Measurements from ENCODE around the gene RINL. TPM values are rescaled to one million over a fixed set of nuclear protein-coding genes. Genes with fewer than 3 reads are reported as not detected.

Gene RINL
- total RNA-seq, 1 experiment from 2014 or later = 1.3 TPM

DNA sequence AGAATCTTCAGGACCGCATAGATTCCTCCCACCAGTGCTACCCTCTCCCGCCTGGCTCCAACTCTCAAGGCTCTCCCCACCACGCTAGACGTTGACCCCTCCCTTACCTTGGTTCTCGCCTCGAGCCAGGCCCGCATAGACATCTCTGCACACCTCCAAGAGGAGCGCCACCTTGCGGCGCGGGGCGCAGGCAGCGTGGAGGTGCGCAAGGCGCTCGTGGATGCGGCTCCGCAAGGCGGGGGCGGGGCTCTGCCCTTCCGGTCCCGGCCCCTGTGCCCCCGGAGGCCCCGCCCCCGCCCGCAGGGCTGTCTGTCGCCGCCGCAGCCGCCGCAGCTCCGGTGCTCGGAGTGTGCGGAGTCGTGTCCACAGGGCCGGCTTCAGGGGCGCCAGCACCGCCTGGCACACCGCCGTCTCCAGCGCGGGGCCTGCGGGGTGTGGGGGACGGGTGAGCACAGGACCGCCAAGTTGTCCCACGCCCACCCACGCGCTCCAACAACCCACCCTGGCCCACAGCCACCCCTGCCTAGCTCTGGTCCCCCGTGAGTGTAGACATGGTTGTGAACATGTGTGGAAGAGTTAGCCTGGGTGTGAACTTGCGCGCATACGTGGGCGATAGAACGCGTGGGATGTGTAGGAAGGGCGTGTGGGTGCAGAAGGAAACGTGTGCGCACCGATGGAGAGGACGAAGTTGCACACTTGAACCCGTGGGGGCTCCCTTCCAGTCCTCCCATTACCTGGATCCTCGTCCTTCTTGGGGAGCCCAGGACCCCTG lies 8.1 kb downstream of the RINL start:
- H3K9me3 ChIP-seq (ENCODE audit: control insufficient read depth, insufficient read depth, low read depth, low read length) = no peaks in the 10 kb centered on the region
- no TSS peak for BruUV-seq (replicated peaks)
- CTCF ChIA-PET = interaction anchor here (0.5 to 0.8 kb wide), 2 partner anchors 13 to 16 kb away, joined by 3 read pairs; no protein-coding TSS in a partner anchor
- no peak overlapping the region for H3K4me3 ChIP-seq (ENCODE audit: low read depth in 2 of 2, low read length in 2 of 2)
- in situ Hi-C loops (cut with HindIII; ENCODE audit: low pct_unique_long_range_greater_than_20kb, low sequenced_read_pairs) = no loop called here
- ATAC-seq = peak; percentile 44
- H3K4me1 ChIP-seq (ENCODE audit: control insufficient read depth, insufficient read depth, low read length) = no peaks in the 10 kb centered on the region
- POLR2A ChIA-PET = no interaction called here
- H3K27ac ChIP-seq (ENCODE audit: low read length) = no peak overlapping the region
- TF ChIP-seq POLR2AphosphoS5 (IDR thresholded peaks at IDR 0.05; ENCODE audit: low read depth, low read length) (no peak), SIN3A (IDR thresholded peaks at IDR 0.05; ENCODE audit: borderline replicate concordance, insufficient read depth, low read depth, low read length) (no peak)
- TF ChIP-seq, protein P1, sequence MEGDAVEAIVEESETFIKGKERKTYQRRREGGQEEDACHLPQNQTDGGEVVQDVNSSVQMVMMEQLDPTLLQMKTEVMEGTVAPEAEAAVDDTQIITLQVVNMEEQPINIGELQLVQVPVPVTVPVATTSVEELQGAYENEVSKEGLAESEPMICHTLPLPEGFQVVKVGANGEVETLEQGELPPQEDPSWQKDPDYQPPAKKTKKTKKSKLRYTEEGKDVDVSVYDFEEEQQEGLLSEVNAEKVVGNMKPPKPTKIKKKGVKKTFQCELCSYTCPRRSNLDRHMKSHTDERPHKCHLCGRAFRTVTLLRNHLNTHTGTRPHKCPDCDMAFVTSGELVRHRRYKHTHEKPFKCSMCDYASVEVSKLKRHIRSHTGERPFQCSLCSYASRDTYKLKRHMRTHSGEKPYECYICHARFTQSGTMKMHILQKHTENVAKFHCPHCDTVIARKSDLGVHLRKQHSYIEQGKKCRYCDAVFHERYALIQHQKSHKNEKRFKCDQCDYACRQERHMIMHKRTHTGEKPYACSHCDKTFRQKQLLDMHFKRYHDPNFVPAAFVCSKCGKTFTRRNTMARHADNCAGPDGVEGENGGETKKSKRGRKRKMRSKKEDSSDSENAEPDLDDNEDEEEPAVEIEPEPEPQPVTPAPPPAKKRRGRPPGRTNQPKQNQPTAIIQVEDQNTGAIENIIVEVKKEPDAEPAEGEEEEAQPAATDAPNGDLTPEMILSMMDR (IDR thresholded peaks at IDR 0.05) = no peak
- TF ChIP-seq, protein P2, sequence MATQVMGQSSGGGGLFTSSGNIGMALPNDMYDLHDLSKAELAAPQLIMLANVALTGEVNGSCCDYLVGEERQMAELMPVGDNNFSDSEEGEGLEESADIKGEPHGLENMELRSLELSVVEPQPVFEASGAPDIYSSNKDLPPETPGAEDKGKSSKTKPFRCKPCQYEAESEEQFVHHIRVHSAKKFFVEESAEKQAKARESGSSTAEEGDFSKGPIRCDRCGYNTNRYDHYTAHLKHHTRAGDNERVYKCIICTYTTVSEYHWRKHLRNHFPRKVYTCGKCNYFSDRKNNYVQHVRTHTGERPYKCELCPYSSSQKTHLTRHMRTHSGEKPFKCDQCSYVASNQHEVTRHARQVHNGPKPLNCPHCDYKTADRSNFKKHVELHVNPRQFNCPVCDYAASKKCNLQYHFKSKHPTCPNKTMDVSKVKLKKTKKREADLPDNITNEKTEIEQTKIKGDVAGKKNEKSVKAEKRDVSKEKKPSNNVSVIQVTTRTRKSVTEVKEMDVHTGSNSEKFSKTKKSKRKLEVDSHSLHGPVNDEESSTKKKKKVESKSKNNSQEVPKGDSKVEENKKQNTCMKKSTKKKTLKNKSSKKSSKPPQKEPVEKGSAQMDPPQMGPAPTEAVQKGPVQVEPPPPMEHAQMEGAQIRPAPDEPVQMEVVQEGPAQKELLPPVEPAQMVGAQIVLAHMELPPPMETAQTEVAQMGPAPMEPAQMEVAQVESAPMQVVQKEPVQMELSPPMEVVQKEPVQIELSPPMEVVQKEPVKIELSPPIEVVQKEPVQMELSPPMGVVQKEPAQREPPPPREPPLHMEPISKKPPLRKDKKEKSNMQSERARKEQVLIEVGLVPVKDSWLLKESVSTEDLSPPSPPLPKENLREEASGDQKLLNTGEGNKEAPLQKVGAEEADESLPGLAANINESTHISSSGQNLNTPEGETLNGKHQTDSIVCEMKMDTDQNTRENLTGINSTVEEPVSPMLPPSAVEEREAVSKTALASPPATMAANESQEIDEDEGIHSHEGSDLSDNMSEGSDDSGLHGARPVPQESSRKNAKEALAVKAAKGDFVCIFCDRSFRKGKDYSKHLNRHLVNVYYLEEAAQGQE (IDR thresholded peaks at IDR 0.05; ENCODE audit: insufficient read depth in 1 of 2, low read depth in 2 of 2, low read length in 1 of 2) = no peak
- intact Hi-C loops (cut with micrococcal nuclease; ENCODE audit: unreplicated experiment) = no loop called here
- DNase-seq (ENCODE audit: low read depth, low spot score) = no peak
- no peaks in the 10 kb centered on the region for H3K36me3 ChIP-seq (ENCODE audit: control insufficient read depth, insufficient read depth, low read length)
- no peaks in the 10 kb centered on the region for H3K27me3 ChIP-seq (ENCODE audit: control insufficient read depth, insufficient read depth, low read length)

DNA sequence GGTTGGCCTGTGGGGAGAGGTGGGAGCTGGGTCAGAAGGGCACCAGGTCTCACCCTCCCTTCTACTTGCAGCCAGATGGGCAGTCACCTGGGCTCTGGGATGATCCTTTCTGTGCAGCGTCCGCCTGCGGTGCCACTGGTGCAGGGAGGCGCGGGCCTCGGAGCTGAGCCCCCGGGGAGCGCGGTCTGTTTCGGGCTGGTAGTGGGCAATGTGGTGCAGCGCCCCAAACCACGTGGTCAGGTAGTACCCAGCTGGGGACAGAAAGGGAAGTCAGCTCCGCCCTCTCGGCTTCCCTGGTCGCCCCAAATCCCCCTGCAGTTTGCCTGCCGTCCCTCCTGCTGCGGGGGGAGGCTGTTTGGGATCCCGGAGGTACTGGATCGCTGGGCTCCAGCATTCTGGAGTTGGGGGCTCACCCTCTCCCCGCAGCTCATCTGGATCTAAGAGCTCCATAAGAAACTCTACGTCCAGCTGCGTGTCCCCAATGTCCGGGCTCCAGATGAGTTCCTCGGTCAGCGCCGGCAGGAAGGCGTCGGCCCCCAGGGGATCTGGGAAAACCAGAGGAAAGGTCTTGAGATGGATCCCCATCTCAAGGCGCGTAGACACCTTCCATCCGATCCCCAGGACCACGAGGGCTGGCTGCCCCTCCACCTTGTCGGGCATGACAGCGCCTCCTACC lies 8.8 kb downstream of the RINL start:
- Histone ChIP-seq H3K27me3 (ENCODE audit: control insufficient read depth, insufficient read depth, low read length) (no peaks in the 10 kb centered on the region), H3K4me1 (ENCODE audit: control insufficient read depth, insufficient read depth, low read length) (0 out of 2 replicates have a peak, but pooled peaks cover 4% of the 10 kb centered on the region), H3K36me3 (ENCODE audit: control insufficient read depth, insufficient read depth, low read length) (no peaks in the 10 kb centered on the region), H3K4me3 (ENCODE audit: low read depth in 2 of 2, low read length in 2 of 2) (no peak overlapping the region), H3K27ac (ENCODE audit: low read length) (no peak overlapping the region), H3K9me3 (ENCODE audit: control insufficient read depth, insufficient read depth, low read depth, low read length) (no peaks in the 10 kb centered on the region)
- ATAC-seq = no peak
- DNase-seq (ENCODE audit: low read depth, low spot score) = no peak
- POLR2A ChIA-PET = interaction anchor here (0.7 to 1.0 kb wide), 2 partner anchors 16 to 1311 kb away, joined by 7 to 8 read pairs; no protein-coding TSS in a partner anchor
- CTCF ChIA-PET = no interaction called here
- TF ChIP-seq TCF7L2 (IDR thresholded peaks at IDR 0.05; ENCODE audit: low read depth, low read length) = no peak
- TF ChIP-seq, protein P2 (IDR thresholded peaks at IDR 0.05; ENCODE audit: insufficient read depth in 1 of 2, low read depth in 2 of 2, low read length in 1 of 2) = 0 out of 4 replicates have a peak, but pooled peaks of 1 of the 2 experiments have one; percentile 13
- intact Hi-C loops (cut with micrococcal nuclease; ENCODE audit: unreplicated experiment) (no loop called here), in situ Hi-C loops (cut with HindIII; ENCODE audit: low pct_unique_long_range_greater_than_20kb, low sequenced_read_pairs) (no loop called here)
- no TSS peak for BruUV-seq (replicated peaks)
